Measurements from ENCODE around the gene PRIM2. TPM values are rescaled to one million over a fixed set of nuclear protein-coding genes. Genes with fewer than 3 reads are reported as not detected.
"Not testable (repeated sequence)": the region's sequence is repeated elsewhere in the genome, so short reads cannot be mapped to it uniquely, and the experiment has no call there.

Gene PRIM2
- total RNA-seq, 2 donors from 2014 or later, result 18.5 to 28.9 TPM

GRCh38 chr6:57461022-57461421 lies 143.6 kb downstream of the PRIM2 start:
- H3K9me3 ChIP-seq; H3K27ac ChIP-seq; DNase-seq (ENCODE audit: low spot score); H3K4me1 ChIP-seq (replicated peaks); H3K27me3 ChIP-seq (replicated peaks; ENCODE audit: insufficient read depth); H3K36me3 ChIP-seq; intact Hi-C loops (cut with DNase I); H3K4me3 ChIP-seq: not testable (repeated sequence)
- 48% methylated on average over 4 of the region's 4 CpGs for WGBS

GRCh38 chr6:57463809-57464208 lies 146.4 kb downstream of the PRIM2 start:
- H3K4me3 ChIP-seq; H3K4me1 ChIP-seq (replicated peaks); H3K27ac ChIP-seq; H3K36me3 ChIP-seq; DNase-seq (ENCODE audit: low spot score); intact Hi-C loops (cut with DNase I); H3K27me3 ChIP-seq (replicated peaks; ENCODE audit: insufficient read depth); H3K9me3 ChIP-seq: not testable (repeated sequence)
- WGBS, result 66% methylated on average over 5 of the region's 5 CpGs

- intact Hi-C loops (cut with DNase I); H3K27me3 ChIP-seq (replicated peaks; ENCODE audit: insufficient read depth); H3K9me3 ChIP-seq; H3K4me1 ChIP-seq (replicated peaks); H3K4me3 ChIP-seq; H3K36me3 ChIP-seq; DNase-seq (ENCODE audit: low spot score); H3K27ac ChIP-seq: not testable (repeated sequence)
- whole genome bisulfite sequencing, result 90% methylated on average over 3 of the region's 3 CpGs
Measured at GRCh38 chr6:57465968-57466367, 148.5 kb downstream of the PRIM2 start.

GRCh38 chr6:57469072-57469471 lies 151.6 kb downstream of the PRIM2 start:
- DNase-seq (ENCODE audit: low spot score), result no peak
- Histone ChIP-seq H3K27me3 (replicated peaks; ENCODE audit: insufficient read depth) (no peaks in the 10 kb centered on the region), H3K4me1 (replicated peaks) (no peaks in the 10 kb centered on the region), H3K4me3 (no peak overlapping the region), H3K9me3 (no peaks in the 10 kb centered on the region), H3K27ac (no peak overlapping the region), H3K36me3 (no peaks in the 10 kb centered on the region)
- no peak for TF ChIP-seq POLR2A (IDR thresholded peaks at IDR 0.05)
- no peak for TF ChIP-seq POLR2AphosphoS5 (IDR thresholded peaks at IDR 0.05)
- no peak for TF ChIP-seq CTCF (IDR thresholded peaks at IDR 0.05)
- intact Hi-C loops (cut with DNase I), result no loop called here
- WGBS, result 59% methylated on average over 3 of the region's 3 CpGs

- intact Hi-C loops (cut with DNase I); H3K36me3 ChIP-seq; H3K4me1 ChIP-seq (replicated peaks); H3K4me3 ChIP-seq; H3K27ac ChIP-seq; H3K9me3 ChIP-seq; DNase-seq (ENCODE audit: low spot score); H3K27me3 ChIP-seq (replicated peaks; ENCODE audit: insufficient read depth): not testable (repeated sequence)
- 87% methylated on average over 4 of the region's 4 CpGs for WGBS
Measured at GRCh38 chr6:57470148-57470547, 152.7 kb downstream of the PRIM2 start.

- intact Hi-C loops (cut with DNase I); H3K9me3 ChIP-seq; H3K27me3 ChIP-seq (replicated peaks; ENCODE audit: insufficient read depth); DNase-seq (ENCODE audit: low spot score); H3K4me1 ChIP-seq (replicated peaks); H3K27ac ChIP-seq; H3K4me3 ChIP-seq; H3K36me3 ChIP-seq: not testable (repeated sequence)
- WGBS, result 81% methylated on average over 1 of the region's 1 CpG
Measured at GRCh38 chr6:57471314-57471864, 154.0 kb downstream of the PRIM2 start.

- WGBS, result 19% methylated on average over 3 of the region's 3 CpGs
- DNase-seq (ENCODE audit: low spot score); H3K36me3 ChIP-seq; H3K27ac ChIP-seq; H3K9me3 ChIP-seq; H3K4me1 ChIP-seq (replicated peaks); intact Hi-C loops (cut with DNase I); H3K27me3 ChIP-seq (replicated peaks; ENCODE audit: insufficient read depth); H3K4me3 ChIP-seq: not testable (repeated sequence)
- peak; percentile 33 for TF ChIP-seq POLR2AphosphoS5 (IDR thresholded peaks at IDR 0.05)
Measured at GRCh38 chr6:57472861-57473362, 155.5 kb downstream of the PRIM2 start.

- WGBS, result 94% methylated on average over 6 of the region's 6 CpGs
- H3K4me3 ChIP-seq, result not testable (repeated sequence)
Measured at GRCh38 chr6:57474862-57475475, 157.5 kb downstream of the PRIM2 start.

GRCh38 chr6:57475656-57476055 lies 158.2 kb downstream of the PRIM2 start:
- 90% methylated on average over 2 of the region's 2 CpGs for WGBS
- intact Hi-C loops (cut with DNase I); H3K27me3 ChIP-seq (replicated peaks; ENCODE audit: insufficient read depth); H3K4me1 ChIP-seq (replicated peaks); DNase-seq (ENCODE audit: low spot score); H3K36me3 ChIP-seq; H3K9me3 ChIP-seq; H3K27ac ChIP-seq; H3K4me3 ChIP-seq: not testable (repeated sequence)

More at GRCh38 chr6:57474862-57475475, 157.5 kb downstream of the PRIM2 start:
- H3K27ac ChIP-seq; H3K27me3 ChIP-seq (replicated peaks; ENCODE audit: insufficient read depth); DNase-seq (ENCODE audit: low spot score); H3K9me3 ChIP-seq; intact Hi-C loops (cut with DNase I); H3K36me3 ChIP-seq; H3K4me1 ChIP-seq (replicated peaks): not testable (repeated sequence)

- H3K36me3 ChIP-seq; intact Hi-C loops (cut with DNase I); H3K4me1 ChIP-seq (replicated peaks); H3K9me3 ChIP-seq; DNase-seq (ENCODE audit: low spot score); H3K4me3 ChIP-seq; H3K27ac ChIP-seq; H3K27me3 ChIP-seq (replicated peaks; ENCODE audit: insufficient read depth): not testable (repeated sequence)
Measured at GRCh38 chr6:57480194-57480593, 162.8 kb downstream of the PRIM2 start.

- H3K9me3 ChIP-seq; H3K27ac ChIP-seq; DNase-seq (ENCODE audit: low spot score); H3K27me3 ChIP-seq (replicated peaks; ENCODE audit: insufficient read depth); H3K36me3 ChIP-seq; H3K4me1 ChIP-seq (replicated peaks); H3K4me3 ChIP-seq; intact Hi-C loops (cut with DNase I): not testable (repeated sequence)
- WGBS, result 97% methylated on average over 1 of the region's 1 CpG
Measured at GRCh38 chr6:57481121-57481520, 163.7 kb downstream of the PRIM2 start.

- H3K9me3 ChIP-seq; H3K27ac ChIP-seq; DNase-seq (ENCODE audit: low spot score); H3K27me3 ChIP-seq (replicated peaks; ENCODE audit: insufficient read depth); H3K36me3 ChIP-seq; H3K4me1 ChIP-seq (replicated peaks); intact Hi-C loops (cut with DNase I); H3K4me3 ChIP-seq: not testable (repeated sequence)
- whole genome bisulfite sequencing, result 86% methylated on average over 4 of the region's 4 CpGs
Measured at GRCh38 chr6:57482471-57482870, 165.0 kb downstream of the PRIM2 start.

Measured in prostate gland (tissue), 2 donors.